ENCODE results near the gene FASLG.
A peak's percentile ranks its signal among the peaks of the same experiment; 100 is the strongest.
"Not testable (repeated sequence)": the region's sequence is repeated elsewhere in the genome, so short reads cannot be mapped to it uniquely, and the experiment has no call there.

FASLG gene

GRCh38 chr1:172658871-172659453, at the start of gene FASLG:
TSS of gene FASLG (plus strand) at chr1:172659103. CDS start at chr1:172659202, 99 bp downstream.
- TF ChIP-seq CTCF (conservative IDR thresholded peaks at IDR 0.05): no peak
- no peak within 1 kb of the TSS for H3K27ac ChIP-seq

GRCh38 chr1:172609528-172609927, 49.4 kb upstream of the FASLG start:
- H3K27ac ChIP-seq: no peak overlapping the region
- peak; percentile 72 for TF ChIP-seq CTCF (conservative IDR thresholded peaks at IDR 0.05)

GRCh38 chr1:172612478-172612877, 46.4 kb upstream of the FASLG start:
- no peak for TF ChIP-seq CTCF (conservative IDR thresholded peaks at IDR 0.05)

GRCh38 chr1:172613294-172613693, 45.6 kb upstream of the FASLG start:
- no peak overlapping the region for H3K27ac ChIP-seq
- TF ChIP-seq CTCF (conservative IDR thresholded peaks at IDR 0.05): no peak

More at GRCh38 chr1:172612478-172612877, 46.4 kb upstream of the FASLG start:
- no peak overlapping the region for H3K27ac ChIP-seq

- no peak for TF ChIP-seq CTCF (conservative IDR thresholded peaks at IDR 0.05)
- H3K27ac ChIP-seq: no peak overlapping the region
Measured at GRCh38 chr1:172616195-172616594, 42.7 kb upstream of the FASLG start.

GRCh38 chr1:172616636-172617035, 42.3 kb upstream of the FASLG start:
- H3K27ac ChIP-seq: no peak overlapping the region
- no peak for TF ChIP-seq CTCF (conservative IDR thresholded peaks at IDR 0.05)

GRCh38 chr1:172620603-172621002, 38.3 kb upstream of the FASLG start:
- H3K27ac ChIP-seq: not testable (repeated sequence)

GRCh38 chr1:172622541-172622940, 36.4 kb upstream of the FASLG start:
- no peak for TF ChIP-seq CTCF (conservative IDR thresholded peaks at IDR 0.05)

More at GRCh38 chr1:172622541-172622940, 36.4 kb upstream of the FASLG start:
- H3K27ac ChIP-seq: no peak overlapping the region
